HEK293 (cell line): Measurements from ENCODE around the gene FHAD1.

ENCODE experiments used
- BCL11A ChIP-seq: fragments of 450-650 bp; formaldehyde crosslinking; IDR thresholded peaks from 2 replicates; pipeline ENCODE4 v1.5.1; 2016; ENCODE audit warnings: low read depth, missing biosample characterization, missing genetic modification characterization
- BCL11B ChIP-seq: fragments of 450-650 bp; formaldehyde crosslinking; IDR thresholded peaks from 2 replicates; pipeline ENCODE4 v1.5.1; 2016; ENCODE audit warnings: low read depth, missing biosample characterization, missing genetic modification characterization
- GLIS1 ChIP-seq: fragments of 450-650 bp; formaldehyde crosslinking; IDR thresholded peaks from 2 replicates; pipeline ENCODE4 v1.5.1; 2016; ENCODE audit warnings: missing biosample characterization, missing genetic modification characterization
- HIC1 ChIP-seq: fragments of 450-650 bp; formaldehyde crosslinking; IDR thresholded peaks from 2 replicates; pipeline ENCODE4 v1.5.1; 2016; ENCODE audit warnings: missing biosample characterization, missing genetic modification characterization
- KLF10 ChIP-seq: fragments of 450-650 bp; IDR thresholded peaks from 2 replicates; pipeline ENCODE4 v1.5.1; 2018; ENCODE audit warnings: missing biosample characterization, mild to moderate bottlenecking, missing genetic modification characterization
- OVOL3 ChIP-seq: fragments of 450-650 bp; formaldehyde crosslinking; IDR thresholded peaks from 2 replicates; pipeline ENCODE4 v1.5.1; 2016; ENCODE audit warnings: missing biosample characterization, missing genetic modification characterization
- SCRT2 ChIP-seq: fragments of 450-650 bp; formaldehyde crosslinking; IDR thresholded peaks from 2 replicates; pipeline ENCODE4 v1.5.1; 2016; ENCODE audit warnings: missing biosample characterization, missing genetic modification characterization
- SETDB1 ChIP-seq: IDR thresholded peaks from one replicate; pipeline ENCODE4 v1.6.1; 2017; ENCODE audit warnings: mild to moderate bottlenecking, low read length, moderate library complexity, mixed read lengths; ENCODE audit not compliant: insufficient read length
- ZBTB10 ChIP-seq: fragments of 450-650 bp; formaldehyde crosslinking; IDR thresholded peaks from 2 replicates; pipeline ENCODE4 v1.5.1; 2016; ENCODE audit warnings: missing biosample characterization, missing genetic modification characterization
- ZBTB48 ChIP-seq: fragments of 450-650 bp; formaldehyde crosslinking; IDR thresholded peaks from 2 replicates; pipeline ENCODE4 v1.5.1; 2016; ENCODE audit warnings: missing biosample characterization, missing genetic modification characterization
- ZFP69B ChIP-seq: fragments of 450-650 bp; formaldehyde crosslinking; IDR thresholded peaks from 2 replicates; pipeline ENCODE4 v1.5.1; 2016; ENCODE audit warnings: missing biosample characterization, missing genetic modification characterization
- ZIC2 ChIP-seq: fragments of 450-650 bp; formaldehyde crosslinking; IDR thresholded peaks from 2 replicates; pipeline ENCODE4 v1.5.1; 2016; ENCODE audit warnings: missing biosample characterization, missing genetic modification characterization
- ZNF184 ChIP-seq: fragments of 450-650 bp; IDR thresholded peaks from 2 replicates; pipeline ENCODE4 v1.5.1; 2018; ENCODE audit warnings: missing biosample characterization, mild to moderate bottlenecking, missing genetic modification characterization
- ZNF202 ChIP-seq: fragments of 450-650 bp; formaldehyde crosslinking; IDR thresholded peaks from 2 replicates; pipeline ENCODE4 v1.5.1; 2016; ENCODE audit warnings: missing biosample characterization, missing genetic modification characterization, borderline replicate concordance
- ZNF221 ChIP-seq: fragments of 450-650 bp; formaldehyde crosslinking; IDR thresholded peaks from 2 replicates; pipeline ENCODE4 v1.5.1; 2017; ENCODE audit warnings: missing biosample characterization, missing genetic modification characterization, borderline replicate concordance
- ZNF24 ChIP-seq: fragments of 450-650 bp; formaldehyde crosslinking; IDR thresholded peaks from 2 replicates; pipeline ENCODE4 v1.5.1; 2016; ENCODE audit warnings: missing biosample characterization, missing genetic modification characterization
- ZNF274 ChIP-seq, 2 experiments: fragments of 200-500 bp in 1 of 2; fragments of 450-650 bp in 1 of 2; sonication (Bioruptor generic) in 1 of 2; formaldehyde crosslinking in 1 of 2; IDR thresholded peaks; 2 replicates each; pipeline versions ENCODE4 v1.5.1 to v1.6.1; 2014 to 2016; ENCODE audit warnings: borderline replicate concordance in 1 of 2, inconsistent platforms in 1 of 2, low read length in 1 of 2, missing biosample characterization in 1 of 2, missing genetic modification characterization in 1 of 2
- ZNF354C ChIP-seq: fragments of 450-650 bp; formaldehyde crosslinking; IDR thresholded peaks from 2 replicates; pipeline ENCODE4 v1.5.1; 2016; ENCODE audit warnings: missing biosample characterization, missing genetic modification characterization, low read depth, borderline replicate concordance
- ZNF473 ChIP-seq: fragments of 450-650 bp; formaldehyde crosslinking; IDR thresholded peaks from 2 replicates; pipeline ENCODE4 v1.5.1; 2017; ENCODE audit warnings: missing biosample characterization, missing genetic modification characterization
- ZNF513 ChIP-seq: fragments of 450-650 bp; IDR thresholded peaks from 2 replicates; pipeline ENCODE4 v1.5.1; 2018; ENCODE audit warnings: missing biosample characterization, missing genetic modification characterization
- ZNF530 ChIP-seq: fragments of 450-650 bp; formaldehyde crosslinking; IDR thresholded peaks from 2 replicates; pipeline ENCODE4 v1.5.1; 2016; ENCODE audit warnings: low read depth, missing biosample characterization, missing genetic modification characterization
- ZNF549 ChIP-seq: fragments of 450-650 bp; IDR thresholded peaks from 2 replicates; pipeline ENCODE4 v1.5.1; 2018; ENCODE audit warnings: missing biosample characterization, missing genetic modification characterization, mild to moderate bottlenecking, inconsistent platforms, moderate library complexity
- ZNF558 ChIP-seq: fragments of 450-650 bp; formaldehyde crosslinking; IDR thresholded peaks from 2 replicates; pipeline ENCODE4 v1.5.1; 2016; ENCODE audit warnings: missing biosample characterization, missing genetic modification characterization
- ZNF600 ChIP-seq: fragments of 450-650 bp; formaldehyde crosslinking; IDR thresholded peaks from 2 replicates; pipeline ENCODE4 v1.5.1; 2016; ENCODE audit warnings: missing biosample characterization, missing genetic modification characterization
- ZNF624 ChIP-seq: fragments of 450-650 bp; formaldehyde crosslinking; IDR thresholded peaks from 2 replicates; pipeline ENCODE4 v1.5.1; 2017; ENCODE audit warnings: missing biosample characterization, missing genetic modification characterization
- ZNF629 ChIP-seq: fragments of 450-650 bp; formaldehyde crosslinking; IDR thresholded peaks from 2 replicates; pipeline ENCODE4 v1.5.1; 2017; ENCODE audit warnings: missing biosample characterization, missing genetic modification characterization
- ZNF707 ChIP-seq: fragments of 450-650 bp; formaldehyde crosslinking; IDR thresholded peaks from 2 replicates; pipeline ENCODE4 v1.5.1; 2016; ENCODE audit warnings: missing biosample characterization, missing genetic modification characterization
- ZNF777 ChIP-seq: fragments of 450-650 bp; formaldehyde crosslinking; IDR thresholded peaks from 2 replicates; pipeline ENCODE4 v1.5.1; 2017; ENCODE audit warnings: missing biosample characterization, missing genetic modification characterization, borderline replicate concordance
- ZSCAN18 ChIP-seq: fragments of 450-650 bp; formaldehyde crosslinking; IDR thresholded peaks from 2 replicates; pipeline ENCODE4 v1.5.1; 2016; ENCODE audit warnings: missing biosample characterization, missing genetic modification characterization
- ZSCAN5A ChIP-seq: fragments of 450-650 bp; formaldehyde crosslinking; IDR thresholded peaks from 2 replicates; pipeline ENCODE4 v1.5.1; 2016; ENCODE audit warnings: missing biosample characterization, missing genetic modification characterization

The FHAD1 gene

GRCh38 chr1:15246960-15247614 is at the start of gene FHAD1 (continued):
- TF ChIP-seq HIC1 (tag by site-specific recombination) (no peak), ZNF354C (no peak), ZBTB48 (tag by site-specific recombination) (peak; percentile 30; the same call in 1 of the 2 replicates), ZNF558 (no peak), ZNF221 (no peak), BCL11B (tag by site-specific recombination) (no peak), GLIS1 (tag by site-specific recombination) (peak; percentile 87), ZNF777 (tag by site-specific recombination) (no peak), ZNF274 (IDR thresholded peaks at IDR 0.05; ENCODE audit: low read length) (no peak), ZNF274 (tag by site-specific recombination; IDR thresholded peaks at IDR 0.05; ENCODE audit: borderline replicate concordance) (no peak), KLF10 (peak; percentile 70), ZBTB10 (0 out of 2 replicates have a peak, but pooled peaks have one; percentile 20), OVOL3 (tag by site-specific recombination) (no peak), ZFP69B (tag by site-specific recombination) (no peak), SETDB1 (no peak), BCL11A (no peak), ZNF530 (tag by site-specific recombination) (no peak), ZNF707 (tag by site-specific recombination) (no peak), ZNF513 (tag by site-specific recombination) (no peak), ZSCAN5A (peak; percentile 82), ZNF24 (tag by site-specific recombination) (no peak), ZNF624 (tag by site-specific recombination) (no peak), ZIC2 (tag by site-specific recombination) (peak; percentile 36; the same call in 1 of the 2 replicates), ZNF184 (tag by site-specific recombination) (no peak), ZNF473 (no peak), ZNF629 (0 out of 2 replicates have a peak, but pooled peaks have one; percentile 14), ZNF202 (no peak), SCRT2 (tag by site-specific recombination) (no peak), ZNF549 (no peak), ZNF600 (no peak), ZSCAN18 (tag by site-specific recombination) (0 out of 2 replicates have a peak, but pooled peaks have one; percentile 32)
